Loucy (cell line): Measurements from ENCODE around the gene ZNF853.

Source experiments
- H2AFZ ChIP-seq: fragments of 200-600 bp; sonication (generic); 2 replicates; pipeline ENCODE4 v1.6.0; 2016; ENCODE audit warnings: antibody characterized with exemption, mild to moderate bottlenecking, low read length, moderate library complexity
- H3F3A ChIP-seq: fragments of 200-600 bp; 2 replicates; pipeline ENCODE4 v1.6.0; 2016; ENCODE audit warnings: antibody characterized with exemption, low read depth, mild to moderate bottlenecking
- H3K27me3 ChIP-seq: fragments of 200-600 bp; sonication (generic); 2 replicates; pipeline ENCODE4 v1.6.1; 2014; ENCODE audit warnings: low read length, mild to moderate bottlenecking; ENCODE audit not compliant: insufficient read depth, poor library complexity, severe bottlenecking
- H3K36me3 ChIP-seq: fragments of 200-600 bp; sonication (generic); 2 replicates; pipeline ENCODE4 v1.6.1; 2016; ENCODE audit warnings: low read length; ENCODE audit not compliant: insufficient read depth
- H3K4me1 ChIP-seq: fragments of 200-600 bp; sonication (generic); 2 replicates; pipeline ENCODE4 v1.5.1; 2014; ENCODE audit warnings: low read length, mild to moderate bottlenecking; ENCODE audit not compliant: insufficient read depth, poor library complexity, severe bottlenecking
- H3K4me2 ChIP-seq: fragments of 200-600 bp; sonication (generic); 2 replicates; pipeline ENCODE4 v1.6.0; 2014; ENCODE audit warnings: antibody characterized with exemption, low read length, low read depth, mild to moderate bottlenecking; ENCODE audit not compliant: poor library complexity, severe bottlenecking
- H3K4me3 ChIP-seq: fragments of 200-600 bp; sonication (generic); 2 replicates; pipeline ENCODE4 v1.5.1; 2014; ENCODE audit warnings: low read length, mild to moderate bottlenecking, mixed read lengths; ENCODE audit not compliant: poor library complexity, severe bottlenecking
- H3K79me2 ChIP-seq: fragments of 200-600 bp; sonication (generic); 2 replicates; pipeline ENCODE4 v1.6.1; 2014; ENCODE audit warnings: low read length; ENCODE audit not compliant: insufficient read depth
- H3K9ac ChIP-seq: fragments of 200-600 bp; sonication (generic); 2 replicates; pipeline ENCODE4 v1.6.0; 2014; ENCODE audit warnings: mild to moderate bottlenecking, low read depth, low read length, moderate library complexity; ENCODE audit not compliant: poor library complexity, severe bottlenecking
- H3K9me2 ChIP-seq: fragments of 200-600 bp; sonication (generic); replicated peaks from 2 replicates; pipeline ENCODE4 v1.6.1; 2016; ENCODE audit warnings: low read depth, low read length, mixed read lengths
- H3K9me3 ChIP-seq: fragments of 200-600 bp; sonication (generic); 2 replicates; pipeline ENCODE4 v1.6.1; 2014; ENCODE audit warnings: mild to moderate bottlenecking, antibody characterized with exemption, low read length, low read depth; ENCODE audit not compliant: insufficient read depth
- H4K20me1 ChIP-seq: fragments of 200-600 bp; sonication (generic); 2 replicates; pipeline ENCODE4 v1.6.0; 2014; ENCODE audit warnings: antibody characterized with exemption, low read length, mild to moderate bottlenecking; ENCODE audit not compliant: insufficient read depth, poor library complexity, severe bottlenecking
- EZH2phosphoT487 ChIP-seq: fragments of 200-600 bp; IDR thresholded peaks from 2 replicates; pipeline ENCODE4 v1.6.1; 2018; ENCODE audit warnings: antibody characterized with exemption, mild to moderate bottlenecking, moderate library complexity, borderline replicate concordance
- TF ChIP-seq, protein P1 (sequence below): fragments of 200-600 bp; sonication (generic); conservative IDR thresholded peaks from 2 replicates; pipeline ENCODE4 v1.5.1; 2014; ENCODE audit warnings: mild to moderate bottlenecking, antibody characterized with exemption, low read length

The ZNF853 gene

DNA sequence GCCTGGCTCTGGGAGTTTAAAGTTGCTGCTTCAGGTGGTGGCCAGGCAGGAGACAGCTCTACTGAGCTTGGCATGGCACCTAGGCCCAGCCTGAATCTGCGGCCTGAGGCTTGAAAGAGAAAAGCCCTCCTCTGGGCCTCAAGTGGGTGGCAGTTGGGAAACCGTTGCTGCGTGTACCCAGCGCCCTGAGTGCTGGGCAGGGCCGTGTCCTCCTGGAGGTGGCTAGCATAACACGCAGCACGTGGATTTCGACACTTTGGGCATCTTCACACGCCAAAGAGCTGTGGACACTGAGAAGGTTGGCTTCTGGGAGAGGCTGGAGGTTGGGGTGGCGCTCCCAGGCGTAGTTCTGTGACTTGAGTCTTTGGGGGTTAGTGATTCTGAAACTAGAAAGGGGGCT is 24.2 kb downstream of the ZNF853 start:
- no peak for TF ChIP-seq EZH2phosphoT487
- TF ChIP-seq, protein P1, sequence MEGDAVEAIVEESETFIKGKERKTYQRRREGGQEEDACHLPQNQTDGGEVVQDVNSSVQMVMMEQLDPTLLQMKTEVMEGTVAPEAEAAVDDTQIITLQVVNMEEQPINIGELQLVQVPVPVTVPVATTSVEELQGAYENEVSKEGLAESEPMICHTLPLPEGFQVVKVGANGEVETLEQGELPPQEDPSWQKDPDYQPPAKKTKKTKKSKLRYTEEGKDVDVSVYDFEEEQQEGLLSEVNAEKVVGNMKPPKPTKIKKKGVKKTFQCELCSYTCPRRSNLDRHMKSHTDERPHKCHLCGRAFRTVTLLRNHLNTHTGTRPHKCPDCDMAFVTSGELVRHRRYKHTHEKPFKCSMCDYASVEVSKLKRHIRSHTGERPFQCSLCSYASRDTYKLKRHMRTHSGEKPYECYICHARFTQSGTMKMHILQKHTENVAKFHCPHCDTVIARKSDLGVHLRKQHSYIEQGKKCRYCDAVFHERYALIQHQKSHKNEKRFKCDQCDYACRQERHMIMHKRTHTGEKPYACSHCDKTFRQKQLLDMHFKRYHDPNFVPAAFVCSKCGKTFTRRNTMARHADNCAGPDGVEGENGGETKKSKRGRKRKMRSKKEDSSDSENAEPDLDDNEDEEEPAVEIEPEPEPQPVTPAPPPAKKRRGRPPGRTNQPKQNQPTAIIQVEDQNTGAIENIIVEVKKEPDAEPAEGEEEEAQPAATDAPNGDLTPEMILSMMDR: no peak
- Histone ChIP-seq H3K9ac (peak overlapping the region; percentile 89), H4K20me1 (peaks cover 33% of the 10 kb centered on the region), H2AFZ (no peak overlapping the region), H3K36me3 (peaks cover 32% of the 10 kb centered on the region; the same call in 1 of the 2 replicates), H3K4me3 (peak overlapping the region; percentile 88), H3K9me3 (no peaks in the 10 kb centered on the region), H3K27me3 (no peaks in the 10 kb centered on the region), H3F3A (no peaks in the 10 kb centered on the region), H3K9me2 (no peaks in the 10 kb centered on the region), H3K4me1 (peaks cover 32% of the 10 kb centered on the region), H3K79me2 (peaks cover 49% of the 10 kb centered on the region), H3K4me2 (peak overlapping the region; percentile 80)

DNA sequence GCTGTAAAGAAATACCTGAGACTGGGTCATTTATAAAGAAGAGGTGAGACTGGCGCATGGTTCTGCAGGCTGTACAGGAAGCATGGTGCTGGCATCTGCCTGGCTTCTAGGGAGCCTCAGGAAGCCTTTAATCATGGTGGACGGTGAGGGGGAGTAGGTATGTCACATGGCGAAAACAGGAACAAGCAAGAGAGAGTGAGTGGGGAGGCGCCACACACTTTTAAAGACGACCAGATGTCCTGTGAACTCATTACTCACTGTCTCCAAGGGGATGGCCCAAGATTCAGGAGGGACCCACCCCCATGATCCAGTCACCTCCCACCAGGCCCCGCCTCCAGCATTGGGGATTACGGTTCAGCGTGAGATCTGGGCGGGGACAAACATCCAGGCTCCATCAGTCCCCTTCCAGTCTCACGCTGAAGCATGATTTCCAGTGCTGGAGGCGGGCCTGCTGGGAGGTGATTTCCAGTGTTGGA is 24.9 kb downstream of the ZNF853 start:
- Histone ChIP-seq H4K20me1 (peaks cover 33% of the 10 kb centered on the region), H3K9ac (no peak overlapping the region), H3F3A (no peaks in the 10 kb centered on the region), H3K4me2 (peak overlapping the region; percentile 80), H3K79me2 (peaks cover 49% of the 10 kb centered on the region), H3K27me3 (no peaks in the 10 kb centered on the region), H3K36me3 (peaks cover 38% of the 10 kb centered on the region; the same call in 1 of the 2 replicates), H3K4me1 (peaks cover 32% of the 10 kb centered on the region), H2AFZ (no peak overlapping the region), H3K4me3 (peak overlapping the region; percentile 88), H3K9me2 (no peaks in the 10 kb centered on the region), H3K9me3 (no peaks in the 10 kb centered on the region)
- no peak for TF ChIP-seq EZH2phosphoT487
- TF ChIP-seq, protein P1: no peak

DNA sequence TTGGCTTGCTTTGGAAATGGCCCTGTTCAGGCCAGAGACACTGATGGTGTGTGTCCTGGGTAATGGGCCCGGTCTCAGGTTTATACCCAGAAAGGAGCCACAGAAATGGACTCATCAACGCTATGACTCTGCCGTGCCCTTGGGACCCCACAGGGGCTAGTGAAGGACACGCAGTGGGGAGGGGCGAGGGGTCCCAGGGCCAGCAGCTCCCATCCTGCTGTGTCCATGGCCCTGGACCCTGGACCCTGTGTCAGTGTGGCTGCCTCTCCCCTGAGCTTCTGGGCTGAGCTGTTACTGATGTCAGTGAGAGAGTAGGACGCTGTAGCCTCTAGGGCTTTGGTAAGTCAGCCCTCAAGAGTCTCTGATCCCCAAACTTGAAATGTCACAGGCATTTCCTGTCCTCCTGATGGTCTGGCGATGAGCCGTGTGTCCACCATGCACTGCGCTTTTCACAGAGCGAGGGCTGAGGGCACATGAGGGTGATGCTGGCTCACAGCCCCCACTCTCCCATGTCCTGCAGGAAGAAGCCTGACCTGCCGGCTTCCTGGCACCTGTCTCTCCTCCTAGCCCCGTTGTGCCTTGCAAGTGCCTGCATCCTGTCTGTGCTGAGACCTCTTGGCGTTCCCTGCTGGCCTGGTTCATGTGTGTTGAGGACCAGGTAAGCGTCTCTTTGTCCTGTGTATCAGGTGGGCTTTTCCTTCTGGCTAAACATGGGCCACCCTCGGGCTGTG is 26.1 kb downstream of the ZNF853 start:
- no peak for TF ChIP-seq EZH2phosphoT487
- TF ChIP-seq, protein P1: no peak

More for the DNA sequence above, 26.1 kb downstream of the ZNF853 start:
- H3K4me2 ChIP-seq: peak overlapping the region; percentile 80
- H3K4me1 ChIP-seq: peaks cover 29% of the 10 kb centered on the region
- H3K4me3 ChIP-seq: no peak overlapping the region
- H3K36me3 ChIP-seq: peaks cover 44% of the 10 kb centered on the region; the same call in 1 of the 2 replicates
- H2AFZ ChIP-seq: no peak overlapping the region
- H3K9me2 ChIP-seq: no peaks in the 10 kb centered on the region
- peaks cover 46% of the 10 kb centered on the region for H3K79me2 ChIP-seq
- no peaks in the 10 kb centered on the region for H3K9me3 ChIP-seq
- no peak overlapping the region for H3K9ac ChIP-seq
- peaks cover 33% of the 10 kb centered on the region for H4K20me1 ChIP-seq
- no peaks in the 10 kb centered on the region for H3K27me3 ChIP-seq
- H3F3A ChIP-seq: no peaks in the 10 kb centered on the region
